Measurements from ENCODE around the gene PPP1R14D. TPM values are rescaled to one million over a fixed set of nuclear protein-coding genes. Genes with fewer than 3 reads are reported as not detected.

The PPP1R14D gene
- polyA plus RNA-seq, 3 donors: not detected

GRCh38 chr15:40792394-40792793, 36.1 kb downstream of the PPP1R14D start:
- Mint-ChIP-seq H3K27ac (no peak overlapping the region), H3K36me3 (peaks cover 16 to 34% of the 10 kb centered on the region in 2 donors), H3K4me3 (no peak overlapping the region), H3K4me1 (peaks cover 36% of the 10 kb centered on the region), H3K27me3 (ENCODE audit: low read depth in 3 of 3) (no peaks in the 10 kb centered on the region), H3K9me3 (no peaks in the 10 kb centered on the region)
- Histone ChIP-seq H2AFZ (ENCODE audit: insufficient read depth, low read depth, low read length, poor library complexity, severe bottlenecking) (no peak overlapping the region), H3K4me3 (replicated peaks in 1 of 3; ENCODE audit: low read depth in 2 of 3, low read length in 3 of 3) (no peak overlapping the region), H3K9ac (ENCODE audit: insufficient read depth, low read length, poor library complexity, severe bottlenecking) (no peak overlapping the region), H3K4me1 (ENCODE audit: control insufficient read depth in 1 of 2, insufficient read depth in 2 of 2, low read length in 2 of 2) (peaks cover 18 to 33% of the 10 kb centered on the region in 2 donors), H3K36me3 (replicated peaks in 1 of 2; ENCODE audit: control insufficient read depth in 1 of 2, insufficient read depth in 2 of 2, low read length in 2 of 2) (peaks cover 4 to 27% of the 10 kb centered on the region in 2 donors), H4K20me1 (ENCODE audit: insufficient read depth, low read length) (peaks cover 52% of the 10 kb centered on the region), H3K79me2 (ENCODE audit: insufficient read depth, low read length) (peaks cover 15% of the 10 kb centered on the region), H3K27ac (ENCODE audit: low read depth in 1 of 2, low read length in 2 of 2) (no peak overlapping the region), H3K9me3 (replicated peaks in 1 of 2; ENCODE audit: control insufficient read depth in 1 of 2, insufficient read depth in 1 of 2, low read length in 2 of 2) (no peaks in the 10 kb centered on the region), H3K4me2 (replicated peaks; ENCODE audit: extremely low read depth, low read length, poor library complexity, severe bottlenecking) (no peak overlapping the region), H3K27me3 (ENCODE audit: control insufficient read depth in 2 of 2, insufficient read depth in 2 of 2, low read length in 2 of 2) (no peaks in the 10 kb centered on the region)
- no peak for TF ChIP-seq CTCF (IDR thresholded peaks at IDR 0.05)
- DNase-seq: no peak
- 67% methylated on average over 1 of the region's 3 CpGs for WGBS (ENCODE audit: insufficient coverage)
- intact Hi-C loops (cut with micrococcal nuclease): no loop called here

- Histone ChIP-seq H2AFZ (ENCODE audit: insufficient read depth, low read depth, low read length, poor library complexity, severe bottlenecking) (no peak overlapping the region), H3K9me3 (replicated peaks in 1 of 2; ENCODE audit: control insufficient read depth in 1 of 2, insufficient read depth in 1 of 2, low read length in 2 of 2) (no peaks in the 10 kb centered on the region), H3K79me2 (ENCODE audit: insufficient read depth, low read length) (peaks cover 19% of the 10 kb centered on the region), H3K4me2 (replicated peaks; ENCODE audit: extremely low read depth, low read length, poor library complexity, severe bottlenecking) (no peak overlapping the region), H3K4me1 (ENCODE audit: control insufficient read depth in 1 of 2, insufficient read depth in 2 of 2, low read length in 2 of 2) (peaks cover 22 to 30% of the 10 kb centered on the region in 2 donors), H3K27ac (ENCODE audit: low read depth in 1 of 2, low read length in 2 of 2) (no peak overlapping the region), H4K20me1 (ENCODE audit: insufficient read depth, low read length) (peaks cover 59% of the 10 kb centered on the region), H3K4me3 (replicated peaks in 1 of 3; ENCODE audit: low read depth in 2 of 3, low read length in 3 of 3) (no peak overlapping the region), H3K27me3 (ENCODE audit: control insufficient read depth in 2 of 2, insufficient read depth in 2 of 2, low read length in 2 of 2) (no peaks in the 10 kb centered on the region), H3K36me3 (replicated peaks in 1 of 2; ENCODE audit: control insufficient read depth in 1 of 2, insufficient read depth in 2 of 2, low read length in 2 of 2) (peaks cover 4 to 27% of the 10 kb centered on the region in 2 donors), H3K9ac (ENCODE audit: insufficient read depth, low read length, poor library complexity, severe bottlenecking) (no peak overlapping the region)
- DNase-seq: no peak
- Mint-ChIP-seq H3K27ac (no peak overlapping the region), H3K9me3 (no peaks in the 10 kb centered on the region), H3K27me3 (ENCODE audit: low read depth in 3 of 3) (peaks cover 0 to 2% (median 0%) of the 10 kb centered on the region in 3 donors), H3K4me1 (peaks cover 34% of the 10 kb centered on the region), H3K36me3 (peaks cover 17 to 39% of the 10 kb centered on the region in 2 donors), H3K4me3 (no peak overlapping the region)
- TF ChIP-seq CTCF (IDR thresholded peaks at IDR 0.05): no peak
- WGBS (ENCODE audit: insufficient coverage): no CpG with 5 or more reads among the region's 3 CpGs
- intact Hi-C loops (cut with micrococcal nuclease): no loop called here
Measured at GRCh38 chr15:40790718-40791117, 37.8 kb downstream of the PPP1R14D start.
